Activated gamma-delta T cell (primary cell): ENCODE measurements around the gene OR2T2.
"Not testable (repeated sequence)": the region's sequence is repeated elsewhere in the genome, so short reads cannot be mapped to it uniquely, and the experiment has no call there.

Experiments used
- DNase-seq: peaks from one replicate; lab custom pipeline; 2025; lab: John Stamatoyannopoulos, UW

Gene OR2T2

DNA sequence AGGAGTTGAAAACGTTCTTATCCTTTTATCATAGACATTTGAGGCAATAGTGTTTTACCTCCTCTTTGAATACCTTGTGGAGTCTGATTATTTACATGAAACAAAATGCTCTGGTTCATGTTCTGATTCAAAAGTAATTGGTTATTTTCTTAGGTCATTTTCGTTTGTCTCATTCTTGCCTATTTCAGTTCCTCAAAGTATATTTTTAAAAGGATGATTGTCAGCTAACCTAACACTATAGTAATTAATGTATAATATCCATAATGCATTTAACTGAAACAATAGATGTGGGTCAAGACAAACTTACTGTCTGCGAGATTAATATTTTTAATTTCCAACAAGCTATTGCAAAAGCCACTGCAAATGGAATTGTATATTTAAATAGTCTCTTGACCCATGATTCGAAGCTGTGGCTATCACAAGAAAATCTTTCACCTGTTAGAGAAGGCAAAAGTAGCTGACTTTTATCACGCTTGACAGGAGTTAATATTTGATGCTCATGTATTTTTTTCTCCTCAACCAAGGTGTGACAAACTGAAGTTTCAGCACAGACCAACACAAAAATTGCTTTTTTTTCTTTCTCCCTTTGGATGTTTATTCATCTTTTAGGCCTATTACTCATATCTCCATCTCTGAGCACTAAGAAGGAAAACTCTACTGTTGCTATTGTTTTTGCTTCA lies 5.2 kb downstream of the OR2T2 start:
- not testable (repeated sequence) for DNase-seq

DNA sequence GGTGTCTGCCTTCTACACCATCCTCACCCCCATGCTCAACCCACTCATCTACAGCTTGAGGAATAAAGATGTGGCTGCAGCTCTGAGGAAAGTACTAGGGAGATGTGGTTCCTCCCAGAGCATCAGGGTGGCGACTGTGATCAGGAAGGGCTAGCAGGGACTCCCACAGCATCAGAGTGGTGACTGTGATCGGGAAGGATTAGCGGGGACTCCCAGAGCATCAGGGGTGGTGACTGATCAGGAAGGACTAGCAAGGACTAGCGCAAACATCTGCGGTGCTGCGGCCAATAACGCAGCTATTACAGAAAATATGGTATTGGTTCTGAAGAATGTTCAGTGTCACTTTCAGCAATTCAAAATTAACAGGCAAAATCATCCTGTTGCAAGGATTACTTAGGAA lies 8.2 kb downstream of the OR2T2 start:
- not testable (repeated sequence) for DNase-seq

DNA sequence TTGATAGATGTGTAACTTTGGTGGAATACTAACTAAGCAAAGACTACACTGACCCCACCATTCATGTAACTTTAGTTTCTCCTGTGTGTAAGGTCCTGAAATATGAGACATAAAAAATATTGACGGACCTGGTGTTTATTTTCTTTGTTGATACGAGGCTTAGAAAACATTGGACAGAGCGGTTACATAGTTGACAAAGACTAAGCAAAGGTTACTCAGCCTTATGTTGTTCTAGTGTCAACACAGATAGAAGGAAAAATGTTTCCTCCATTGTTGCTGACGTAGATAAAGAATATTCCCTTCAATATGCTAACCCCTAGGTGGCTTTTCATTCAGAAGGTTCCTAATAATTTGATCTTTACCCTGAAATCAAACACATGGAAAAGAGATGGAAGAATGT lies 9.6 kb downstream of the OR2T2 start:
- not testable (repeated sequence) for DNase-seq

DNA sequence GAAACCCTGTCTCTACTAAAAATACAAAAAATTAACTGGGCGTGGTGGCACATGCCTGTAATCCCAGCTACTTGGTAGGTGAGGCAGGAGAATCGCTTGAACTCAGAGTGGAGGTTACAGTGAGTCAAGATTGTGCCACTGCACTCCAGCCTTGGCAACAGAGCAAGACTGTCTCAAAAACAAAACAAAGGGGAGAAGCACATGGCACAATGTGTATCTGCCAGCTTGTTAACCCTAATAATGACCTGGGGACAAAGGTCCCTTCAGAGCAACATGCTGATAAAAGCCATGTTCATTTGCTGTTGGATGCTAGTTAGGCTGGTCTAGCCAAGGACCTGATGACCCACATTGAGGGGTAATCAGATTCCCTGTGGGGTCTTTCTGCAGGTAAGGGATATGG lies 11.2 kb downstream of the OR2T2 start:
- DNase-seq: not testable (repeated sequence)

DNA sequence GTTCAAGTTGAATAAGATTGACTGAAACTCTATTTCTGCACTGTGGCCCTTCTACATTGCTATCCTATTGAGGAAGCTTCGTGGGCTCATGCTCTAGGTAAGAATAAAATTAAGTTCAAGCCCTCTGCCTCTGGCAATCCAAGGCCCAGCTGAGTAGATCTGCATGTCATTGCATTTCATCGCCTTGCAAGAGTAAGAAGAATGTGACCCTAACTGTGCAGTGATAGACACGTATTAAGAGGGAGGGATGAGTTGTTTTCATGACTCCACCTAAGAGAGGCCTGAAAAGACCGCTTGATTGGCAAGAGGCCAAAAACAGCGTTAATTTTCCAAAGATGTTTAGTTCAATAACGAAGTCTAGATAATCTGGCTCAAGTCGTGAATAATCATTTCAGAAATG lies 13.7 kb downstream of the OR2T2 start:
- DNase-seq: not testable (repeated sequence)

DNA sequence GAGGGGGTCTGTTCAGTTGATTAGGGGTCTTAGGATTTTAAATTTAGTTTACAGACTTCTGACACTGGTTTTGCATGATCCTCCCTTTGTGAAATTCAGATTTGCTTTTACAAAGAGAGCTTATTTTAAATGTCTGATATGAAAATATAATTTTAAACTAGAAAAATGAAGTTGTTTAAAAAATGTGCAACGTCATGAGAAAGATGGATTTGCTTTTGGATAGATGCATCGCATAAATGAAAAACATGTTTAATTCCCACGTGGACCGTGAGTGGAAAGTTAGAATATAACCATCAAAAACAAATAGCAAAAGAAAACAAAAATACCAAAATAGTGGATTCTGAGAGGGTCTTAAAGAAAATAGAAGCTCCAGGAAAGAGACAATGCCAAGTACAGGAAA lies 25.7 kb downstream of the OR2T2 start:
- no peak for DNase-seq

DNA sequence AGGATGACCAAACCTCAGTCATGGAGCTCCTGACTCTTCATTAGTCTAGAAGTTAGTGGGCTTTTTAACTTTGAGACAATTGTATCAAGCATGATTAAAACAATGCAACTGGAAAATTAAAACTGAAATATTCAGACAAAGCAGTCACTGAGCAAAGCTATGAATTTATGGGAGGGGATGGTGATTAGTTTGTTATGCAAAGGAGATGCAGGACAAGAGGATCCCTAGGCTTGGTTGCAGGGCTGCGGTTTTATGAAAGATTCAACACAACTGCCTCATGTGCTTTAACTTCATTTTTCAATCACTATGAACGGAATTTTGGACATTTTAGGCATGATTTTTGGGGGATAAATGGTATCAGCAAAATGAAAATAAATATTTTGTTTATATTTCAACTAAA lies 26.7 kb downstream of the OR2T2 start:
- DNase-seq: not testable (repeated sequence)

DNA sequence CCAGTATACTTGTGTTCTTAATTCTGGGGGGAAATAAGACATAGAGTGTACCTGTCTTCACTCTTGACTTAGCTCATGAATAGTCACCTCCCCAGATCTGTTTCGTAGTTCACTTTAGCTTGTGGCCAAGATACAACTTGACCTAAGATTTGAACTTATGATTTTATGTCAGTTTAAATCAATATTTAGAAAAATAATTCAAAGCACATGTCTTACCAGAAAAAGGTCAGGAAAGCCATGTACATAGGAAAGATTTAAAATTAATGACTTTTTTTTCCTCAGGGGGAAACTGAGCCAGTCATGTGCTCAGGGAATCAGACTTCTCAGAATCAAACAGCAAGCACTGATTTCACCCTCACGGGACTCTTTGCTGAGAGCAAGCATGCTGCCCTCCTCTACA lies 27.6 kb downstream of the OR2T2 start, which contains the start of gene OR2T3:
OR2T3 (plus strand) TSS at position 301 of the 400 bp plus-strand sequence; CDS start at position 301, 0 bp downstream.
- DNase-seq: not testable (repeated sequence)

DNA sequence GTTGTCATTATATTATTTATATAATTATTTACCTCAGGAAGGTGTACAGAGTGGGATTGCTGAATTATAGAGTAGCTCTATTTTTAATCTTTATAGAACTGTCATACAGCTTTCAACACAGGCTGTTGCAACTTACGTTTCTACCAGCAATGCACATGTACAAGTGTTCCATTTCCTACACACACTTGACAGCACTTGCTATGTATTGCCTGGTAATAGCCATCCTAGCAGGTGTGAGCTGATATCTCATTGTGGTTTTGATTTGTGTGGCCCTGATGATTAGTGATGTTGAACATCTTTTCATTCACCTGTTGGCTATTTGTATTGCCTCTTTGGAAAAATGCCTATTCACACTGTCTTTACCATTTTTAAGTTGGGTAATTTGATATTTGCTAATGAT lies 30.2 kb downstream of the OR2T2 start:
- DNase-seq: not testable (repeated sequence)

DNA sequence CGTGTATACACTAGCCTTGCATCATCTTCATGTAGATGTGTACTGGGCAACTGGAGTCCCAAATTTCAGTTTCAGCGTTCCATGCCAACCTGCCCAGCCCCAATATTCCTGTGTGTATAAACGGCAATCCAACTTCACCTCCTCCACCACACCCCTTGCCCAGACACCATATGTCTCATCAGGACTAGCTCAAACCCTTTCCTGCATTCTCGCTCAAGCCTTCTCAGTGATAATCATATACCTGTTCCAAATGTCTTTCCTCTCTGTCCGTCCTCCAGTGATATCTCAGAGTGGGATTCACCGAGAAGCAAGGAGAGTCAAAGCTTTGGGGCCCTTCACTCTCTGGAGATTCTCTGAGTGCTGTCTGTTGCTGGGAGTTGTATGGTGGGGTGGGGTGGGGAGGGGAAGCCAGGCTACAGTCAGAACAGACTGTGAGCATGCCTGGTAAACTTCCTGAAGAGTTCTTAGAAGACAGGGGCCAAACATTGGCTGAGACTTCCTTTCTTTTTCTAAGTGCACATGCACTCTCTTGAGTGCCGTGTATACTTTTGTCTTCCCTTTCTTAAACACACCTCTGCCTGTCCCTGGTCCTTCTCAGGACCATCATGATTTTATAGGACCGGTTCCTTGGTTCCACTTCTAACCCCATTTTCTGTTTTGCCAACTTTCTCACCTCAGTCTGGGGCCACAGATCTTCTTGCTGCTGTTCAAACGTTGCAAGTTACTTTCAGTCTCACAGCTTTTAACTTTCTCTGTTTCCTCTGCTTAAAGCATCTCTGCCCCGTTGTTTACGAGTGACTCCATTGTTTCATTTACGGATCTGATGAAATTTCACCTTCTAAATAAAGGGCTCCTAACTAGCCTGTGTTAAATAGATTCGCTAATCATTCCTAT lies 36.5 kb downstream of the OR2T2 start:
- not testable (repeated sequence) for DNase-seq

DNA sequence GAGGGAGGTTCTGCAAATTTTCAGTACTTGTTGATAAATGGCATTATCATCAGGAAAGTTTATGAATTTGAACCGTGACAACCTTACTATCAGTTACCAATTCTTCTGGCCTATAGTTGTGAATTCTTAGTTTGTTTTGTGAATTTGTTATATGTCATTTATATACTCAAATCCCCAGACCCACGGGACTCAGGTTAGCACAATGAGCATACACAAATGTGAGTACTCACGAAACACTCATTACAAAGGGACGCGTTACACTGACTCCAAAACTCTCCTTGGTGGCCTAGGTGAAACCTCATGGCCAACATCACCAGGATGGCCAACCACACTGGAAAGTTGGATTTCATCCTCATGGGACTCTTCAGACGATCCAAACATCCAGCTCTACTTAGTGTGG lies 42.9 kb downstream of the OR2T2 start, which contains the start of gene OR2T5:
OR2T5 (plus strand) TSS at position 301 of the 400 bp plus-strand sequence; CDS start at position 301, 0 bp downstream.
- DNase-seq: not testable (repeated sequence)

DNA sequence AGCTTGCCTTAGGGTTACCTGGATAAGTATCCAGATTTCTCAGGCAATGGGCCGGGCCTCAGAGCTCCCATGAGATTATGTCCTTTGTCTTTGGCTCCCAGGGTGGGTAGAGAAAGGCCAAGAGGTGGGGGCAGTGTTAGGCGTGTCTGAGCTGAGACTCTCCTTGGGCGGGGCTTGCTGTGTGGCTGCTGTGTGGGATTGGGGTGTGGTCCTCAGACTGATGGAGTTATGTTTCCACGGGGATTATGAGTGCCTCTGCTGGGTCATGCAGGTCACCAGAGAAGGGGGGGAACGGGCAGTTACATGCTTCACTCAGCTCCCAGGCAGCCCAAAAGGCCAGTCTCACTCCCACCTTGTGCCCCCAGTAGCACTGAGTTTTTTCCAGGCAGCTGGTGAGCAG lies 51.2 kb downstream of the OR2T2 start:
- not testable (repeated sequence) for DNase-seq

DNA sequence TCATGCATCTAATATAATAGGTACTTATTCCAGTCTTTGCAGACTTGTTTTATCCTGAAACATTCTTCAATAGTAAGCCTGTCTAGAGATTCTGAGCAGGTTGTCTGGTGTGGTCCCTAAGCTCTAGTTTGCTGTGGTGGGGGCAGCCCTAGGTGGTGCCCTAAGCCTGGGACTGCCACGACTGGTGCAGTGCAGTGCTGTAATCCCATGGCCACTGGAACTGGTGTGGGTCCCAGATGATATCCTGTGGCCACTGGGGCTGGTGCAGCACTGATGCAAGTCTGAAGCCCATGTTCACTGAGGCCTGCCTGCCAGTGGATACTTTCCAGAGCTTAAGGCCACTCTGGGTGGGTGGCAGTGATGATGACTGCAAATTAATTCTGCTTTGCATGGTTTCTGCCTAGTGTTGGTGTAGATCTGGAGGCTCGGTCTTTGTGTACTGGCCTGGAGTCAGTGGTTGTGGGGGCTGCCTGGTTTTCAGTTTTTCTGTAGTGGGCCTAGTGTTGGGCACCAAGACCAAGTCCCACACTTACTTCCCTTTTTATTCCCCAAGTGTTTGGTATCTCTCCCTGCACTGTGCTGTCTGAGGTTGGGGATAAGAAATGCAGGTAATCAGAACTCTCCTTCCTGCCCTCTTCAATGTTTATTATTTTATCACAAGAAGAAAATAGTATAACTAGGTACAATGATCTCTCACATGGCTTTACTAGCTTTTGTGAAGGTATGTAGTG lies 55.0 kb downstream of the OR2T2 start:
- not testable (repeated sequence) for DNase-seq
